Loucy (cell line): Measurements from ENCODE around the gene RAPGEF1.

Source experiments
- CTCF ChIP-seq: fragments of 200-600 bp; sonication (generic); conservative IDR thresholded peaks from 2 replicates; pipeline ENCODE4 v1.5.1; 2014; ENCODE audit warnings: mild to moderate bottlenecking, antibody characterized with exemption, low read length
- EZH2phosphoT487 ChIP-seq: fragments of 200-600 bp; IDR thresholded peaks from 2 replicates; pipeline ENCODE4 v1.6.1; 2018; ENCODE audit warnings: antibody characterized with exemption, mild to moderate bottlenecking, moderate library complexity, borderline replicate concordance

DNA sequence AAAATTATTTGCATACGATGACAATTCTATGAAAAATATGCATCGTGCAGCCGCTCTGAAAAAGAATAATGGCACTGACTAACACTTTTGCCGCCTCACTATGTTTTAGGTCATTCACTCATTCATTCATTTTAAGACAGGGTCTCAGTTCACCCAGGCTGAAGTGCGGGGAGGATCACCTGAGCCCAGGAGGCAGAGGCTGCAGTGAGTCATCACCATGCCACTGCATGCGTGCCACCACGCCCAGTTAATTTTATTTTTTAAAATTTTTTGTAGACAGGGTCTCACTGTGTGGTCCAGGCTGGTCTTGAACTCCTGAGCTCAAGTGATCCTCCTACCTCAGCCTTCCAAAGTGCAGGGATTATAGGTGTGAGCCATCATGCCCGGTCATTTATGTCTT is 37.0 kb downstream of the RAPGEF1 start:
- no peak for TF ChIP-seq CTCF
- no peak for TF ChIP-seq EZH2phosphoT487
